Subcutaneous abdominal adipose tissue (tissue), 5 donors: ENCODE results near the gene GRK7.

Experiments
- H3K27ac ChIP-seq: one replicate; pipeline ENCODE4 v1.7.0; 2013; ENCODE audit warnings: low read depth, mild to moderate bottlenecking, inconsistent platforms, low read length, moderate library complexity
- H3K27me3 ChIP-seq, 5 donors: one replicate each; pipeline ENCODE4 v1.7.0; 2013; ENCODE audit warnings: low read length in 5 of 5, inconsistent platforms in 1 of 5; ENCODE audit not compliant: control insufficient read depth in 5 of 5, insufficient read depth in 4 of 5
- H3K36me3 ChIP-seq, 5 donors: one replicate each; pipeline ENCODE4 v1.7.0; 2013; ENCODE audit warnings: low read length in 5 of 5; ENCODE audit not compliant: control insufficient read depth in 5 of 5, insufficient read depth in 5 of 5
- H3K4me1 ChIP-seq, 5 donors: one replicate each; pipeline ENCODE4 v1.7.0; 2013; ENCODE audit warnings: low read length in 5 of 5, mild to moderate bottlenecking in 3 of 5, moderate library complexity in 1 of 5; ENCODE audit not compliant: control insufficient read depth in 5 of 5, insufficient read depth in 5 of 5
- H3K4me3 ChIP-seq, 5 donors: one replicate each; pipeline ENCODE4 v1.7.0; 2013; ENCODE audit warnings: low read length in 5 of 5, low read depth in 1 of 5
- H3K9ac ChIP-seq, 5 donors: one replicate each; pipeline ENCODE4 v1.7.0; 2013; ENCODE audit warnings: low read length in 5 of 5, mild to moderate bottlenecking in 4 of 5, moderate library complexity in 3 of 5
- H3K9me3 ChIP-seq, 5 donors: one replicate each; pipeline ENCODE4 v1.7.0; 2013; ENCODE audit warnings: low read length in 5 of 5; ENCODE audit not compliant: control insufficient read depth in 5 of 5
- donor health status: healthy.
- donor health status: healthy.
- donor health status: healthy.
- donor health status: healthy.
- donor health status: healthy.

The GRK7 gene

GRCh38 chr3:141812084-141812483, 48.9 kb downstream of the GRK7 start:
- Histone ChIP-seq H3K4me1 (no peaks in the 10 kb centered on the region), H3K4me3 (no peak overlapping the region), H3K9ac (no peak overlapping the region), H3K9me3 (peaks cover 0 to 6% (median 3%) of the 10 kb centered on the region in 5 donors), H3K27ac (no peak overlapping the region), H3K27me3 (peaks cover 0 to 3% (median 0%) of the 10 kb centered on the region in 5 donors), H3K36me3 (no peaks in the 10 kb centered on the region)

GRCh38 chr3:141812586-141812985, 49.4 kb downstream of the GRK7 start:
- Histone ChIP-seq H3K9me3 (peaks cover 0 to 6% (median 3%) of the 10 kb centered on the region in 5 donors), H3K4me1 (no peaks in the 10 kb centered on the region), H3K27me3 (peaks cover 0 to 3% (median 0%) of the 10 kb centered on the region in 5 donors), H3K9ac (no peak overlapping the region), H3K27ac (no peak overlapping the region), H3K36me3 (no peaks in the 10 kb centered on the region), H3K4me3 (no peak overlapping the region)
